Measurements from ENCODE around the gene C1QTNF5.
A peak's percentile ranks its signal among the peaks of the same experiment; 100 is the strongest.

Gene C1QTNF5

DNA sequence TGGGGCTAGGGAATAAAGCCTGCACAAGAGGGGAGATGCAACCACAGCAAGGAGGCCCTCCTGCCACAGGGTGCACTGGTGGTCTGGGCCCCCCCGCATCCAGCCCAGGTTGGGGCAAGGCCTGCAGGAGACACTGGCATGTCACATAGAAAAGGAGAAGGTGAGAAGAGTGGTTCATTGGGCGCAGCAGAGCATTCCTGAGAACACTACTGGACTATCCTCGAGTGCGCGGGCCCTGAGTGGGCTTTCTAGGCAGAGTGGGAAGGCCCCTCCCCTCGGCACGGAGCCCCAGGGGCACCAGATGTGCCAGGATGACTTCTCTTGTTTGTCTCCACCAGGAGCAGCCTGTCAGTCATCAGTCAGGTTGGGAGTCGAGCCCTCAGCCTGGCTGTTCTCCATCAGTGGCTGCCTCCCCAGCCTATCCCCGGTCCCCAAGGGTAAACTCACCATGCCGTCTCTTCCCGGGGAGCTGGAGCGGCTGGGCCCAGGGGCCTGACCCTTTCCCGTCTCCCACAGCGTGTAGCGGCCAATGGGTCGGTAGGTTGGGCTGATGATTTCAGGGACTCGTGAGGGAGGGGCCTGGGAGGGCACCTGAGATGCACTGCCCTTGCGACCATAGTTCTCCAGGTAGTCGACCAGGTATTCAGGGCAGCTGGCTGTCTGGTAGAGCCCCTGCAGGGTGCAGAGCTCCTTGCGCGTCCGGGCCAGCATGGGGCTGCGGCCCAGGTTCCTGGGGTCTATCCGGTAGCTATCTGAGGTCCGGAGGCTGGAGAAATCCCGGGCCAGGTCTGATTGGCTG lies 31.8 kb upstream of the C1QTNF5 start:
- no peak overlapping the region for H3K4me2 ChIP-seq (ENCODE audit: insufficient read depth, low read length, poor library complexity, severe bottlenecking)
- DNase-seq (ENCODE audit: low spot score) = no peak
- H4K8ac ChIP-seq (ENCODE audit: low read depth, low read length) = no peak overlapping the region
- no peak overlapping the region for H3K4me3 ChIP-seq (ENCODE audit: low read length in 2 of 2)
- H2BK12ac ChIP-seq (ENCODE audit: low read length) = no peak overlapping the region
- no peaks in the 10 kb centered on the region for H3K79me1 ChIP-seq (ENCODE audit: low read depth, low read length)
- H2AK5ac ChIP-seq (ENCODE audit: low read depth, low read length) = peak overlapping the region; percentile 53
- H3K27me3 ChIP-seq (ENCODE audit: control insufficient read depth in 3 of 3, insufficient read depth in 3 of 3, low read depth in 1 of 3, low read length in 3 of 3) = peaks cover 0 to 50% (median 0%) of the 10 kb centered on the region in 3 experiments
- WGBS, 2 donors (ENCODE audit: extremely low coverage in 2 of 2, insufficient read length in 2 of 2, insufficient replicate concordance in 1 of 2) = no CpG with 5 or more reads among the region's 26 CpGs
- H3K18ac ChIP-seq (ENCODE audit: low read length) = no peak overlapping the region
- no peak overlapping the region for H2AFZ ChIP-seq (ENCODE audit: low read length)
- H3K9ac ChIP-seq (ENCODE audit: low read depth, low read length, poor library complexity) = no peak overlapping the region
- H3K23ac ChIP-seq (ENCODE audit: low read depth, low read length, poor library complexity) = no peak overlapping the region
- no peak overlapping the region for H2BK120ac ChIP-seq (ENCODE audit: low read depth, low read length)
- H4K91ac ChIP-seq (ENCODE audit: low read depth, low read length, poor library complexity) = no peak overlapping the region
- H2BK15ac ChIP-seq (ENCODE audit: low read length) = peak overlapping the region; percentile 5
- peaks cover 33 to 39% of the 10 kb centered on the region in 2 donors for H3K4me1 ChIP-seq (ENCODE audit: control insufficient read depth in 2 of 2, insufficient read depth in 1 of 2, low read depth in 1 of 2, low read length in 2 of 2)
- no peaks in the 10 kb centered on the region for H3K36me3 ChIP-seq (replicated peaks in 1 of 2; ENCODE audit: control insufficient read depth in 2 of 2, insufficient read depth in 2 of 2, low read length in 2 of 2)
- peak overlapping the region; percentile 58 for H3K4ac ChIP-seq (ENCODE audit: low read length)
- no peaks in the 10 kb centered on the region for H3K9me3 ChIP-seq (replicated peaks in 1 of 2; ENCODE audit: control insufficient read depth in 2 of 2, insufficient read depth in 1 of 2, low read depth in 1 of 2, low read length in 2 of 2)
- H3K27ac ChIP-seq (replicated peaks; ENCODE audit: low read length) = no peak overlapping the region
- no peak overlapping the region for H3K14ac ChIP-seq (ENCODE audit: low read length)
- peak overlapping the region; percentile 79 for H2BK5ac ChIP-seq (ENCODE audit: low read length)

GRCh38 chr11:119371778-119372182 lies 31.1 kb upstream of the C1QTNF5 start:
- H3K18ac ChIP-seq (ENCODE audit: low read length) = no peak overlapping the region
- no peak overlapping the region for H2BK12ac ChIP-seq (ENCODE audit: low read length)
- no peak overlapping the region for H3K4me2 ChIP-seq (ENCODE audit: insufficient read depth, low read length, poor library complexity, severe bottlenecking)
- H3K14ac ChIP-seq (ENCODE audit: low read length) = no peak overlapping the region
- peaks cover 0 to 52% (median 0%) of the 10 kb centered on the region in 3 experiments for H3K27me3 ChIP-seq (ENCODE audit: control insufficient read depth in 3 of 3, insufficient read depth in 3 of 3, low read depth in 1 of 3, low read length in 3 of 3)
- no peak overlapping the region for H3K9ac ChIP-seq (ENCODE audit: low read depth, low read length, poor library complexity)
- DNase-seq (ENCODE audit: low spot score) = no peak
- no peak overlapping the region for H3K27ac ChIP-seq (replicated peaks; ENCODE audit: low read length)
- H2AK5ac ChIP-seq (ENCODE audit: low read depth, low read length) = no peak overlapping the region
- no peak overlapping the region for H3K4me3 ChIP-seq (ENCODE audit: low read length in 2 of 2)
- H3K36me3 ChIP-seq (replicated peaks in 1 of 2; ENCODE audit: control insufficient read depth in 2 of 2, insufficient read depth in 2 of 2, low read length in 2 of 2) = no peaks in the 10 kb centered on the region
- H4K91ac ChIP-seq (ENCODE audit: low read depth, low read length, poor library complexity) = no peak overlapping the region
- no CpG with 5 or more reads among the region's 8 CpGs for WGBS, 2 donors (ENCODE audit: extremely low coverage in 2 of 2, insufficient read length in 2 of 2, insufficient replicate concordance in 1 of 2)
- H3K23ac ChIP-seq (ENCODE audit: low read depth, low read length, poor library complexity) = no peak overlapping the region
- H2BK120ac ChIP-seq (ENCODE audit: low read depth, low read length) = no peak overlapping the region
- peak overlapping the region; percentile 79 for H2BK5ac ChIP-seq (ENCODE audit: low read length)
- no peak overlapping the region for H3K4ac ChIP-seq (ENCODE audit: low read length)
- H2BK15ac ChIP-seq (ENCODE audit: low read length) = no peak overlapping the region
- no peak overlapping the region for H4K8ac ChIP-seq (ENCODE audit: low read depth, low read length)
- no peak overlapping the region for H2AFZ ChIP-seq (ENCODE audit: low read length)
- no peaks in the 10 kb centered on the region for H3K9me3 ChIP-seq (replicated peaks in 1 of 2; ENCODE audit: control insufficient read depth in 2 of 2, insufficient read depth in 1 of 2, low read depth in 1 of 2, low read length in 2 of 2)
- peaks cover 30 to 37% of the 10 kb centered on the region in 2 donors for H3K4me1 ChIP-seq (ENCODE audit: control insufficient read depth in 2 of 2, insufficient read depth in 1 of 2, low read depth in 1 of 2, low read length in 2 of 2)
- no peaks in the 10 kb centered on the region for H3K79me1 ChIP-seq (ENCODE audit: low read depth, low read length)

GRCh38 chr11:119371067-119371601 lies 30.5 kb upstream of the C1QTNF5 start:
- no peak overlapping the region for H3K4ac ChIP-seq (ENCODE audit: low read length)
- H2AFZ ChIP-seq (ENCODE audit: low read length) = no peak overlapping the region
- H2AK5ac ChIP-seq (ENCODE audit: low read depth, low read length) = no peak overlapping the region
- H3K14ac ChIP-seq (ENCODE audit: low read length) = no peak overlapping the region
- H4K91ac ChIP-seq (ENCODE audit: low read depth, low read length, poor library complexity) = no peak overlapping the region
- no peak overlapping the region for H3K9ac ChIP-seq (ENCODE audit: low read depth, low read length, poor library complexity)
- no peak overlapping the region for H2BK5ac ChIP-seq (ENCODE audit: low read length)
- H3K36me3 ChIP-seq (replicated peaks in 1 of 2; ENCODE audit: control insufficient read depth in 2 of 2, insufficient read depth in 2 of 2, low read length in 2 of 2) = no peaks in the 10 kb centered on the region
- H2BK15ac ChIP-seq (ENCODE audit: low read length) = no peak overlapping the region
- H3K23ac ChIP-seq (ENCODE audit: low read depth, low read length, poor library complexity) = no peak overlapping the region
- no peak overlapping the region for H3K4me3 ChIP-seq (ENCODE audit: low read length in 2 of 2)
- H3K4me1 ChIP-seq (ENCODE audit: control insufficient read depth in 2 of 2, insufficient read depth in 1 of 2, low read depth in 1 of 2, low read length in 2 of 2) = peaks cover 24 to 31% of the 10 kb centered on the region in 2 donors
- no CpG with 5 or more reads among the region's 8 CpGs for WGBS, 2 donors (ENCODE audit: extremely low coverage in 2 of 2, insufficient read length in 2 of 2, insufficient replicate concordance in 1 of 2)
- peak overlapping the region; percentile 7 for H3K18ac ChIP-seq (ENCODE audit: low read length)
- H3K27ac ChIP-seq (replicated peaks; ENCODE audit: low read length) = no peak overlapping the region
- no peaks in the 10 kb centered on the region for H3K9me3 ChIP-seq (replicated peaks in 1 of 2; ENCODE audit: control insufficient read depth in 2 of 2, insufficient read depth in 1 of 2, low read depth in 1 of 2, low read length in 2 of 2)
- H3K4me2 ChIP-seq (ENCODE audit: insufficient read depth, low read length, poor library complexity, severe bottlenecking) = no peak overlapping the region
- no peak overlapping the region for H2BK12ac ChIP-seq (ENCODE audit: low read length)
- H3K79me1 ChIP-seq (ENCODE audit: low read depth, low read length) = no peaks in the 10 kb centered on the region
- no peak for DNase-seq (ENCODE audit: low spot score)
- H3K27me3 ChIP-seq (ENCODE audit: control insufficient read depth in 3 of 3, insufficient read depth in 3 of 3, low read depth in 1 of 3, low read length in 3 of 3) = peaks cover 0 to 58% (median 0%) of the 10 kb centered on the region in 3 experiments
- H4K8ac ChIP-seq (ENCODE audit: low read depth, low read length) = no peak overlapping the region
- no peak overlapping the region for H2BK120ac ChIP-seq (ENCODE audit: low read depth, low read length)

DNA sequence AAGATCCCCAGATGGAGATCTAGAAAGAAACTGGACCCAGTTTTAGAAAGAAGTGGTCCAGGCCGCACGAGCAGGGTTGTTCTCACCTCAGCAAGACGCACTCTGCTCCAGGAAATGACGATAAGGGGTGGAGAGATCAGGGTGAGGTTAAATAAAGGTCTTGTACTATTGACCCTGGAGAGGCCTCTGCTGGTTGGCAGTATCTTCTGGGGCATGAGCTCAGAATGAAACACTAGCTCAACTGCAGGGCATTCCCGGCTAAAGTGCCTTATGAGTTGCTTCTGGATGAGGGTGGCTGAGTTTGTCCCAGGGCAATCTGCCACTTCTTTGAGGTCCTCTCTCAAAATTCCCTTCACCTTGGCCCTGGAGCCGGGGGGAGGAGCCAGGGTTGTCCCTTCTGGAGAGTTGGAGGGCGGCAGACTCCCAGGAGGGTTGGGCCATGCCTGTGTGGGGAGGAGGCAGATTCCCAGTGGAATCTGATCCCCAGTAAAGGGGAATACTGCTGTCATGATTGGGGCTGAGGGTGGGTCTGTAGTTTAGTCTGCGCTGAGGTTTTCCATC lies 29.9 kb upstream of the C1QTNF5 start:
- no peak overlapping the region for H2BK12ac ChIP-seq (ENCODE audit: low read length)
- no peak overlapping the region for H3K4me3 ChIP-seq (ENCODE audit: low read length in 2 of 2)
- no peak overlapping the region for H2AK5ac ChIP-seq (ENCODE audit: low read depth, low read length)
- H4K91ac ChIP-seq (ENCODE audit: low read depth, low read length, poor library complexity) = no peak overlapping the region
- no CpG with 5 or more reads among the region's 8 CpGs for WGBS, 2 donors (ENCODE audit: extremely low coverage in 2 of 2, insufficient read length in 2 of 2, insufficient replicate concordance in 1 of 2)
- no peak overlapping the region for H2BK15ac ChIP-seq (ENCODE audit: low read length)
- H3K27me3 ChIP-seq (ENCODE audit: control insufficient read depth in 3 of 3, insufficient read depth in 3 of 3, low read depth in 1 of 3, low read length in 3 of 3) = peaks cover 0 to 61% (median 0%) of the 10 kb centered on the region in 3 experiments
- no peak for DNase-seq (ENCODE audit: low spot score)
- no peaks in the 10 kb centered on the region for H3K9me3 ChIP-seq (replicated peaks in 1 of 2; ENCODE audit: control insufficient read depth in 2 of 2, insufficient read depth in 1 of 2, low read depth in 1 of 2, low read length in 2 of 2)
- H3K18ac ChIP-seq (ENCODE audit: low read length) = no peak overlapping the region
- H3K36me3 ChIP-seq (replicated peaks in 1 of 2; ENCODE audit: control insufficient read depth in 2 of 2, insufficient read depth in 2 of 2, low read length in 2 of 2) = no peaks in the 10 kb centered on the region
- H2BK5ac ChIP-seq (ENCODE audit: low read length) = no peak overlapping the region
- H3K4me2 ChIP-seq (ENCODE audit: insufficient read depth, low read length, poor library complexity, severe bottlenecking) = no peak overlapping the region
- no peak overlapping the region for H2AFZ ChIP-seq (ENCODE audit: low read length)
- H3K23ac ChIP-seq (ENCODE audit: low read depth, low read length, poor library complexity) = no peak overlapping the region
- H4K8ac ChIP-seq (ENCODE audit: low read depth, low read length) = no peak overlapping the region
- no peaks in the 10 kb centered on the region for H3K79me1 ChIP-seq (ENCODE audit: low read depth, low read length)
- H3K14ac ChIP-seq (ENCODE audit: low read length) = no peak overlapping the region
- H3K9ac ChIP-seq (ENCODE audit: low read depth, low read length, poor library complexity) = no peak overlapping the region
- no peak overlapping the region for H3K27ac ChIP-seq (replicated peaks; ENCODE audit: low read length)
- H3K4me1 ChIP-seq (ENCODE audit: control insufficient read depth in 2 of 2, insufficient read depth in 1 of 2, low read depth in 1 of 2, low read length in 2 of 2) = peaks cover 18 to 26% of the 10 kb centered on the region in 2 donors
- H3K4ac ChIP-seq (ENCODE audit: low read length) = no peak overlapping the region
- no peak overlapping the region for H2BK120ac ChIP-seq (ENCODE audit: low read depth, low read length)
